Lower leg skin (tissue), 3 donors: ENCODE data around the gene GSTA4.

Experiments
- CTCF ChIP-seq, 3 donors: fragments of 450-650 bp; IDR thresholded peaks; one replicate each; pipeline ENCODE4 v1.5.1; 2016; ENCODE audit warnings: antibody characterized with exemption in 3 of 3, mild to moderate bottlenecking in 3 of 3, moderate library complexity in 2 of 3
- POLR2A ChIP-seq, 2 donors: fragments of 450-650 bp; IDR thresholded peaks; one replicate each; pipeline ENCODE4 v1.6.1; 2016 to 2017; ENCODE audit warnings: antibody characterized with exemption in 2 of 2, mild to moderate bottlenecking in 1 of 2, moderate library complexity in 1 of 2

- no peak for TF ChIP-seq CTCF (IDR thresholded peaks at IDR 0.05)
- no peak for TF ChIP-seq POLR2A (IDR thresholded peaks at IDR 0.05)
These were observed 65.5 kb downstream of the GSTA4 start for GRCh38 chr6:52929321-52930164.
